Body of pancreas (tissue), 4 donors: ENCODE results near the gene PPM1A.

Source experiments
- POLR2A ChIP-seq, 3 donors: fragments of 450-650 bp; IDR thresholded peaks; one replicate each; pipeline ENCODE4 v1.6.1; 2016; ENCODE audit warnings: antibody characterized with exemption in 3 of 3, mild to moderate bottlenecking in 2 of 3
- TF ChIP-seq, protein P1 (sequence below), 7 experiments: fragments of 450-650 bp in 4 of 7; fragments of 200-600 bp in 3 of 7; sonication (generic) in 3 of 7; IDR thresholded peaks; one replicate each; pipeline ENCODE4 v1.5.1; 2016 to 2019; ENCODE audit warnings: antibody characterized with exemption in 7 of 7

DNA sequence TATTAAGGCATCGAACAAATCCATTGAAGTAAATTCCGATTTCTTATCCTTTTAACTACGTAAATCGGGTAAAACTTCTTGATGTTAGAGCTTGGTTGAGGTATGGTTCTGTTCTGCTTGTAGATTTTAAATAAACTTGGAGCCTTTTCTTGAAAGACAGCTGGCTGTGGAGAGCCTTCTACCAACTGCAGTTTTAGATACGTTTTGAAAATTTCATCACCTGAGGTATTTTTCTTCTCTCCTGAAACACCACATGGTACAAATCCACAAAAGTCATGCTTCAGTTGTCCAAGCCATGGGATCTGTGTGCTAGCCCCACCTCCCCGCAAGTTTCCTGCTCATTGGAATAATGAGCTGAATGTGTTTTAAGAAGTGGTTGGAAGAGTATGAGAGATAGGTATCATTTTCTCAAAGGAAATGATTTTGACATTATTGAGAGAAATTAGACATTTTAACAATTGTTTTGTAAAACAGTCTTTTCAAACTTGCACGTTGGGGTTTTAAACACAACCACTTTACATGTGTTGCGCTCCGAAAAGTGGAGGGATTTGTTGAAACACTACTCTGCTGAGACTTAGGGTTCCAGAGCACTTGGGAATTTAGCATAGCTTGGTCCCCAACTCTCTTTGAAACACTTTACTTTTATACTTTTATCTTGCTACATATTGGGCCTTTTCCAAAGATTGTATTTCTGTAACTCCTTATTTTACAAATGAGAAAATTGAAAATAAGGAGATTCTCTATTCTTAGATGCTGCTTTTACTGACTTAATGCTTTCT, 1.4 kb downstream of the PPM1A start:
- TF ChIP-seq, protein P1, sequence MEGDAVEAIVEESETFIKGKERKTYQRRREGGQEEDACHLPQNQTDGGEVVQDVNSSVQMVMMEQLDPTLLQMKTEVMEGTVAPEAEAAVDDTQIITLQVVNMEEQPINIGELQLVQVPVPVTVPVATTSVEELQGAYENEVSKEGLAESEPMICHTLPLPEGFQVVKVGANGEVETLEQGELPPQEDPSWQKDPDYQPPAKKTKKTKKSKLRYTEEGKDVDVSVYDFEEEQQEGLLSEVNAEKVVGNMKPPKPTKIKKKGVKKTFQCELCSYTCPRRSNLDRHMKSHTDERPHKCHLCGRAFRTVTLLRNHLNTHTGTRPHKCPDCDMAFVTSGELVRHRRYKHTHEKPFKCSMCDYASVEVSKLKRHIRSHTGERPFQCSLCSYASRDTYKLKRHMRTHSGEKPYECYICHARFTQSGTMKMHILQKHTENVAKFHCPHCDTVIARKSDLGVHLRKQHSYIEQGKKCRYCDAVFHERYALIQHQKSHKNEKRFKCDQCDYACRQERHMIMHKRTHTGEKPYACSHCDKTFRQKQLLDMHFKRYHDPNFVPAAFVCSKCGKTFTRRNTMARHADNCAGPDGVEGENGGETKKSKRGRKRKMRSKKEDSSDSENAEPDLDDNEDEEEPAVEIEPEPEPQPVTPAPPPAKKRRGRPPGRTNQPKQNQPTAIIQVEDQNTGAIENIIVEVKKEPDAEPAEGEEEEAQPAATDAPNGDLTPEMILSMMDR (IDR thresholded peaks at IDR 0.05): no peak
- TF ChIP-seq POLR2A (IDR thresholded peaks at IDR 0.05): no peak
